H1 (cell line): ENCODE measurements around the gene SLC1A7. TPM values are rescaled to one million over a fixed set of nuclear protein-coding genes. Genes with fewer than 3 reads are reported as not detected.

Experiments used
- CTCF ChIA-PET: fragments of 300-600 bp; sonication (Branson Sonifier 250); formaldehyde crosslinking; loops from one replicate; lab custom pipeline; 2021; ENCODE audit not compliant: partially characterized antibody; lab: Charles Lee
- POLR2A ChIA-PET: fragments of 300-600 bp; sonication (Branson Sonifier 250); formaldehyde crosslinking; loops from one replicate; lab custom pipeline; 2021; ENCODE audit warnings: inconsistent platforms; ENCODE audit not compliant: partially characterized antibody; lab: Charles Lee
- DNase-seq, 2 experiments: peaks; one replicate each; pipeline versions ENCODE4 v3.0.0 to v3.0.0-alpha.2; 2010 to 2022; ENCODE audit warnings: low spot score in 2 of 2, low read depth in 1 of 2, mixed read lengths in 1 of 2
- FAIRE-seq: peaks from 2 replicates; lab custom pipeline; 2011; peaks lifted over from hg19 to GRCh38; lab: Jason Lieb, UNC
- H2AFZ ChIP-seq: 2 replicates; pipeline ENCODE4 v1.8.1; 2012; ENCODE audit warnings: low read length, inconsistent platforms
- H2AK5ac ChIP-seq: 2 replicates; pipeline ENCODE4 v1.6.1; 2013; ENCODE audit warnings: low read depth, low read length
- H2BK120ac ChIP-seq: replicated peaks from 2 replicates; pipeline ENCODE3; 2013; ENCODE audit warnings: low read depth, low read length, inconsistent platforms
- H2BK12ac ChIP-seq: 2 replicates; pipeline ENCODE4 v1.6.1; 2013; ENCODE audit warnings: low read depth, low read length
- H2BK15ac ChIP-seq: 2 replicates; pipeline ENCODE4 v1.6.1; 2013; ENCODE audit warnings: low read length
- H2BK20ac ChIP-seq: 2 replicates; pipeline ENCODE4 v1.6.1; 2013; ENCODE audit warnings: low read length
- H2BK5ac ChIP-seq: 2 replicates; pipeline ENCODE4 v1.6.1; 2013; ENCODE audit warnings: low read depth, low read length
- H3K14ac ChIP-seq: 2 replicates; pipeline ENCODE4 v1.6.1; 2013; ENCODE audit warnings: inconsistent platforms; ENCODE audit not compliant: insufficient read length
- H3K18ac ChIP-seq: 2 replicates; pipeline ENCODE4 v1.6.1; 2013; ENCODE audit warnings: low read length; ENCODE audit errors: extremely low read depth
- H3K23ac ChIP-seq: 2 replicates; pipeline ENCODE4 v1.6.1; 2013; ENCODE audit warnings: inconsistent platforms; ENCODE audit not compliant: insufficient read length
- H3K23me2 ChIP-seq: 2 replicates; pipeline ENCODE4 v1.6.1; 2013; ENCODE audit warnings: low read depth, low read length
- H3K27ac ChIP-seq: 2 replicates; pipeline ENCODE4 v1.6.1; 2011; ENCODE audit warnings: low read depth, low read length, inconsistent platforms
- H3K27me3 ChIP-seq, 4 experiments: replicated peaks in 1 of 4; 1 replicate in 1 of 4; 2 replicates in 3 of 4; pipeline versions ENCODE4 v1.6.1 to v1.8.1; 2011 to 2013; ENCODE audit warnings: low read length in 3 of 4, mild to moderate bottlenecking in 3 of 4, inconsistent platforms in 2 of 4, mixed read lengths in 2 of 4, moderate library complexity in 1 of 4; ENCODE audit not compliant: control insufficient read depth in 3 of 4, insufficient read depth in 3 of 4; ENCODE audit errors: extremely low read depth in 1 of 4
- H3K36me3 ChIP-seq, 4 experiments: 2 replicates each; pipeline versions ENCODE4 v1.6.1 to v1.8.1; 2011 to 2013; ENCODE audit warnings: mild to moderate bottlenecking in 4 of 4, low read length in 3 of 4, moderate library complexity in 2 of 4, control low read depth in 1 of 4, inconsistent platforms in 1 of 4; ENCODE audit not compliant: insufficient read depth in 4 of 4, control insufficient read depth in 2 of 4
- H3K4ac ChIP-seq: replicated peaks from 2 replicates; pipeline ENCODE3; 2013; ENCODE audit warnings: low read length, low read depth, mixed read lengths, inconsistent platforms; ENCODE audit not compliant: insufficient read length
- H3K4me1 ChIP-seq, 4 experiments: replicated peaks in 1 of 4; 1 replicate in 1 of 4; 2 replicates in 3 of 4; pipeline versions ENCODE4 v1.6.1 to v1.8.1; 2011 to 2013; ENCODE audit warnings: low read length in 3 of 4, inconsistent platforms in 2 of 4, mixed read lengths in 1 of 4; ENCODE audit not compliant: insufficient read depth in 4 of 4, control insufficient read depth in 3 of 4
- H3K4me2 ChIP-seq, 2 experiments: 2 replicates each; pipeline versions ENCODE4 v1.6.1 to v1.8.1; 2011 to 2013; ENCODE audit warnings: low read depth in 2 of 2, low read length in 2 of 2, control low read depth in 1 of 2, inconsistent platforms in 1 of 2, mild to moderate bottlenecking in 1 of 2; ENCODE audit not compliant: insufficient read depth in 1 of 2
- H3K4me3 ChIP-seq, 4 experiments: fragments of 200-600, 300-600 bp in 1 of 4; sonication (generic), shearing (Covaris generic), sonication (Bioruptor Twin) in 1 of 4; 2 replicates each; pipeline versions ENCODE4 v1.5.1 to v1.8.1; 2011 to 2016; ENCODE audit warnings: low read length in 4 of 4, low read depth in 3 of 4, control low read depth in 2 of 4, inconsistent platforms in 2 of 4, mild to moderate bottlenecking in 2 of 4, mixed read lengths in 1 of 4, moderate library complexity in 1 of 4; ENCODE audit not compliant: insufficient read depth in 2 of 4; ENCODE audit errors: extremely low read depth in 1 of 4
- H3K56ac ChIP-seq: replicated peaks from 2 replicates; pipeline ENCODE3; 2013; ENCODE audit warnings: low read depth, mild to moderate bottlenecking, mixed read lengths, low read length, inconsistent platforms; ENCODE audit not compliant: insufficient read length
- H3K79me1 ChIP-seq: 2 replicates; pipeline ENCODE4 v1.6.1; 2013; ENCODE audit warnings: low read depth, low read length, control low read depth
- H3K79me2 ChIP-seq, 2 experiments: 2 replicates each; pipeline versions ENCODE4 v1.6.1 to v1.8.1; 2012 to 2013; ENCODE audit warnings: low read length in 2 of 2, mild to moderate bottlenecking in 2 of 2, inconsistent platforms in 1 of 2; ENCODE audit not compliant: insufficient read depth in 2 of 2, control insufficient read depth in 1 of 2
- H3K9ac ChIP-seq, 4 experiments: replicated peaks in 1 of 4; 1 replicate in 1 of 4; 2 replicates in 3 of 4; pipeline versions ENCODE4 v1.6.1 to v1.8.1; 2011 to 2013; ENCODE audit warnings: low read depth in 3 of 4, low read length in 3 of 4, control low read depth in 2 of 4, mild to moderate bottlenecking in 2 of 4, moderate library complexity in 2 of 4, inconsistent platforms in 1 of 4; ENCODE audit errors: extremely low read depth in 1 of 4
- H3K9me3 ChIP-seq, 2 experiments: 2 replicates each; pipeline versions ENCODE4 v1.6.1 to v1.8.1; 2012 to 2013; ENCODE audit warnings: mild to moderate bottlenecking in 2 of 2, moderate library complexity in 2 of 2, control low read depth in 1 of 2, inconsistent platforms in 1 of 2, low read depth in 1 of 2, low read length in 1 of 2, mixed read lengths in 1 of 2; ENCODE audit not compliant: insufficient read depth in 2 of 2
- H4K20me1 ChIP-seq, 2 experiments: replicated peaks in 1 of 2; 2 replicates each; pipeline versions ENCODE3 to v1.8.1; 2011 to 2013; ENCODE audit warnings: inconsistent platforms in 2 of 2, low read length in 2 of 2, mild to moderate bottlenecking in 1 of 2; ENCODE audit not compliant: insufficient read depth in 2 of 2, control insufficient read depth in 1 of 2
- H4K5ac ChIP-seq: 2 replicates; pipeline ENCODE4 v1.6.1; 2013; ENCODE audit warnings: low read length, low read depth, mixed read lengths, inconsistent platforms; ENCODE audit not compliant: insufficient read length
- H4K8ac ChIP-seq: 2 replicates; pipeline ENCODE4 v1.8.0; 2013; ENCODE audit warnings: mild to moderate bottlenecking, moderate library complexity, low read length, inconsistent platforms; ENCODE audit not compliant: insufficient read depth; ENCODE audit errors: extremely low read depth
- H4K91ac ChIP-seq: replicated peaks from 2 replicates; pipeline ENCODE3; 2013; ENCODE audit warnings: low read length, mixed read lengths, inconsistent platforms; ENCODE audit not compliant: insufficient read length
- CEBPB ChIP-seq: IDR thresholded peaks from 2 replicates; pipeline ENCODE4 v1.6.1; 2012; ENCODE audit warnings: low read depth, low read length
- SRF ChIP-seq: IDR thresholded peaks from 2 replicates; pipeline ENCODE4 v1.6.1; 2011; ENCODE audit warnings: mild to moderate bottlenecking, low read depth, low read length, moderate library complexity
- WGBS, 2 experiments: shearing (Covaris generic) in 1 of 2; methylation state at CpG; one replicate each; pipeline versions ENCODE4 v1.1.6 to v1.1.7; 2013 to 2015; ENCODE audit warnings: low lambda C conversion rate in 2 of 2, mixed read lengths in 2 of 2, inconsistent platforms in 1 of 2, low coverage in 1 of 2, missing lambda C conversion rate in 1 of 2; ENCODE audit not compliant: insufficient replicate concordance in 2 of 2, insufficient coverage in 1 of 2, insufficient read length in 1 of 2; ENCODE audit errors: extremely low coverage in 1 of 2, missing lambda C conversion rate in 1 of 2; 5-methylcytosine and 5-hydroxymethylcytosine counted together
- polyA plus RNA-seq, 7 experiments: library from polyadenylated mRNA; depleted of rRNA in 3 of 7; stranded (reverse) in 5 of 7; unstranded in 2 of 7; fragments of >200 nt in 5 of 7; fragments of 200-250 nt in 2 of 7; gene quantifications; 1 replicate in 5 of 7; 2 replicates in 1 of 7; 4 replicates in 1 of 7; pipeline versions ENCODE4 v1.2.1 to v1.2.3, GENCODE V29; 2011 to 2013; ENCODE audit warnings: missing spikeins in 2 of 7, mixed read lengths in 2 of 7
- total RNA-seq: library from RNA; stranded (reverse); fragmentation: NEBNext Ultra II Directional; extraction: Animal tissue kit (Norgen Biotek cat#: 25700); gene quantifications from 2 replicates; pipeline ENCODE4 v1.2.1, GENCODE V29; 2021

Gene SLC1A7
- total and polyA plus RNA-seq, 2 of the 8 experiments (the other 6 are each of a cell fraction or from before 2014, with no cell fraction given), result not detected

DNA sequence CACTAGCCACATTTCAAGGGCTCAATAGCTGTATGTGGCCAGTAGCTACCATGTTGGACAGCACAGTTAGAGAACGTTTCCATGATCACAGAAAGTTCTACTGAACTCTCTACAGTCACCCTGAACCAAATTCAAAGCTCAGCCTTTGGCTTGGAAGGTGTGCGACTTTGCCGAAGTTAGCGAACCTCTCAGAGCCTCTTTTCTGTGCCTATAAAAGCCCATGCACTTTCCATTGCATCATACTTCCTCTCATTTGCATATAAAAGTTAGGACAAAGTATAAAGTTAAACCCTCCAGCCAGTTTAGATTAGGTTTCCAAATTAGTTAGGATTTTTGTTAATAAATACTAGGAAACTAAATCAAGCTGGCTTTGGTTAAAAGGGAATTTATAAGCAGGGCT lies 4.7 kb upstream of the SLC1A7 start:
- Histone ChIP-seq H3K4me1 (no peaks in the 10 kb centered on the region; a peak in 1 of 7 replicates), H4K20me1 (no peaks in the 10 kb centered on the region), H3K4me3 (no peak overlapping the region), H3K4ac (no peak overlapping the region), H3K9me3 (no peaks in the 10 kb centered on the region), H4K8ac (no peak overlapping the region), H2AK5ac (no peak overlapping the region), H2BK12ac (no peak overlapping the region), H3K23ac (no peak overlapping the region), H3K79me1 (no peaks in the 10 kb centered on the region), H4K5ac (no peak overlapping the region), H4K91ac (no peak overlapping the region), H2AFZ (0 out of 2 replicates have a peak overlapping the region, but pooled peaks have one; percentile 41), H2BK15ac (no peak overlapping the region), H2BK5ac (no peak overlapping the region), H3K4me2 (no peak overlapping the region), H3K79me2 (no peaks in the 10 kb centered on the region), H3K14ac (no peak overlapping the region), H2BK120ac (no peak overlapping the region), H2BK20ac (no peak overlapping the region), H3K9ac (no peak overlapping the region), H3K18ac (peak overlapping the region; percentile 63; the same call in 1 of the 2 replicates), H3K27me3 (no peaks in the 10 kb centered on the region), H3K56ac (no peak overlapping the region), H3K23me2 (no peaks in the 10 kb centered on the region), H3K27ac (no peak overlapping the region), H3K36me3 (no peaks in the 10 kb centered on the region)
- 87% methylated on average over 4 of the region's 4 CpGs; no CpG with 5 or more reads in 1 of the 2 experiments for WGBS, 2 experiments
- ChIA-PET POLR2A (no interaction called here), CTCF (interaction anchor here (0.9 to 2.4 kb wide), 4 partner anchors 9 to 418 kb away, joined by 3 to 5 read pairs (median 4); no protein-coding TSS in a partner anchor)
- DNase-seq, result no peak
- TF ChIP-seq CEBPB (peak; percentile 73; the same call in 1 of the 2 replicates), SRF (no peak)
- FAIRE-seq, result no peak
